ENCODE measurements around the gene ZBTB7B. TPM values are rescaled to one million over a fixed set of nuclear protein-coding genes. Genes with fewer than 3 reads are reported as not detected.
A peak's percentile ranks its signal among the peaks of the same experiment; 100 is the strongest.

Gene ZBTB7B
- total and polyA plus RNA-seq, 2 donors (not counting 1 experiment from before 2014, with no cell fraction given): 55.7 to 67.3 TPM

GRCh38 chr1:155062151-155062686 is 59.6 kb downstream of the ZBTB7B start:
- H3K9me3 Mint-ChIP-seq (ENCODE audit: insufficient read depth): no peaks in the 10 kb centered on the region

More at GRCh38 chr1:155062151-155062686, 59.6 kb downstream of the ZBTB7B start:
- WGBS (ENCODE audit: insufficient coverage): 69% methylated on average over 29 of the region's 29 CpGs
- H3K4me2 ChIP-seq (replicated peaks; ENCODE audit: low read depth, low read length, poor library complexity, severe bottlenecking): peak overlapping the region; percentile 96
- TF ChIP-seq CTCF (IDR thresholded peaks at IDR 0.05) (no peak), EZH2 (IDR thresholded peaks at IDR 0.05; ENCODE audit: borderline replicate concordance, insufficient read depth, low read depth, low read length, poor library complexity, severe bottlenecking) (no peak)
- H3K4me3 Mint-ChIP-seq: peak overlapping the region; percentile 94
- intact Hi-C loops (cut with micrococcal nuclease): loop anchor here (2.0 to 10.0 kb wide), 5 partner anchors 61 to 1390 kb away; partner anchors contain the start of genes ADAR and ILF2
- peak overlapping the region in 1 of 5 experiments; percentile 73 for H3K4me3 ChIP-seq (ENCODE audit: control extremely low read depth in 1 of 5, extremely low read depth in 1 of 5, insufficient read depth in 1 of 5, low read depth in 2 of 5, low read length in 4 of 5)
- H3K4me1 ChIP-seq (ENCODE audit: control insufficient read depth in 2 of 2, insufficient read depth in 2 of 2, low read length in 2 of 2): peaks cover 27 to 48% of the 10 kb centered on the region in 2 donors
- DNase-seq: no peak
- no peak overlapping the region for H3K27ac ChIP-seq (ENCODE audit: low read length in 2 of 2)
- peaks cover 0 to 3% (median 0%) of the 10 kb centered on the region in 4 experiments for H3K27me3 ChIP-seq (replicated peaks in 1 of 4; ENCODE audit: control extremely low read depth in 1 of 4, control insufficient read depth in 3 of 4, insufficient read depth in 4 of 4, low read length in 3 of 4)
- ChIA-PET POLR2A (interaction anchor here (0.7 to 2.4 kb wide), 6 partner anchors 11 to 189 kb away, joined by 3 to 18 read pairs (median 6); partner anchors contain the start of gene ADAM15), CTCF (interaction anchor here (0.5 to 20.2 kb wide), 37 partner anchors 9 to 584 kb away, joined by 3 to 370 read pairs (median 6); partner anchors contain the start of genes ADAM15, EFNA3, KRTCAP2 and PBXIP1)
- H2AFZ ChIP-seq (ENCODE audit: insufficient read depth, low read depth, low read length, poor library complexity, severe bottlenecking): peak overlapping the region; percentile 80
- no peaks in the 10 kb centered on the region for H3K9me3 ChIP-seq (ENCODE audit: control extremely low read depth in 1 of 3, control insufficient read depth in 2 of 3, insufficient read depth in 1 of 3, low read length in 2 of 3)
- ATAC-seq (ENCODE audit: low read depth): no peak
- H3K4me1 Mint-ChIP-seq: peaks cover 43% of the 10 kb centered on the region
- peaks cover 37% of the 10 kb centered on the region for H4K20me1 ChIP-seq (ENCODE audit: control insufficient read depth, insufficient read depth, low read length, poor library complexity, severe bottlenecking)
- H3K9ac ChIP-seq (ENCODE audit: low read length): peak overlapping the region; percentile 82
- no peaks in the 10 kb centered on the region for H3K27me3 Mint-ChIP-seq
- peaks cover 0 to 11% of the 10 kb centered on the region in 2 experiments for H3K36me3 ChIP-seq (replicated peaks in 1 of 2; ENCODE audit: control extremely low read depth in 1 of 2, control insufficient read depth in 1 of 2, extremely low read depth in 1 of 2, insufficient read depth in 2 of 2, low read length in 1 of 2)
- H3K79me2 ChIP-seq (ENCODE audit: control insufficient read depth, insufficient read depth, low read length): peaks cover 24% of the 10 kb centered on the region
- no peak overlapping the region for H3K27ac Mint-ChIP-seq
